Caco-2 (cell line): ENCODE results near the gene IRF1. TPM values are rescaled to one million over a fixed set of nuclear protein-coding genes. Genes with fewer than 3 reads are reported as not detected.

ENCODE experiments used
- BruUV-seq: library from RNA; stranded (reverse); fragments of 400-500 nt; replicated peaks from 2 replicates; lab custom pipeline; 2021; lab: Mats Ljungman, UMichigan
- CTCF ChIA-PET: fragments of 300-600 bp; sonication (Branson Sonifier 250); formaldehyde crosslinking; loops from one replicate; lab custom pipeline; 2022; ENCODE audit warnings: antibody characterized with exemption; lab: Charles Lee
- POLR2A ChIA-PET: fragments of 300-600 bp; sonication (Branson Sonifier 250); formaldehyde crosslinking; loops from one replicate; lab custom pipeline; 2022; ENCODE audit warnings: antibody characterized with exemption; lab: Charles Lee
- DNase-seq, 2 experiments: peaks; one replicate each; pipeline versions ENCODE4 v3.0.0 to v3.0.0-alpha.2; 2020 to 2022
- H3K27me3 ChIP-seq: replicated peaks from 2 replicates; pipeline ENCODE4 v1.6.0; 2011; ENCODE audit warnings: low read length; ENCODE audit not compliant: control insufficient read depth, insufficient read depth
- H3K36me3 ChIP-seq: 2 replicates; pipeline ENCODE4 v1.5.1; 2011; ENCODE audit warnings: low read length; ENCODE audit not compliant: control insufficient read depth, insufficient read depth
- H3K4me1 ChIP-seq: fragments of 250-450 bp; sonication (Bioruptor Pico); 2 replicates; pipeline ENCODE4 v1.5.1; 2020; ENCODE audit warnings: mild to moderate bottlenecking
- H3K4me3 ChIP-seq: 2 replicates; pipeline ENCODE4 v1.5.1; 2011; ENCODE audit warnings: low read depth, mild to moderate bottlenecking, control low read depth, low read length
- H3K9me3 ChIP-seq: fragments of 250-450 bp; sonication (Bioruptor Pico); 2 replicates; pipeline ENCODE4 v1.5.1; 2020; ENCODE audit warnings: mild to moderate bottlenecking, moderate library complexity
- H3K27ac Mint-ChIP-seq: one replicate; pipeline ENCODE4 v1.8.0; 2022; ENCODE audit warnings: mixed read lengths; ENCODE audit not compliant: unreplicated experiment
- H3K27me3 Mint-ChIP-seq: one replicate; pipeline ENCODE4 v1.8.0; 2022; ENCODE audit warnings: mixed read lengths; ENCODE audit not compliant: insufficient read depth, unreplicated experiment
- H3K36me3 Mint-ChIP-seq: one replicate; pipeline ENCODE4 v1.8.0; 2022; ENCODE audit warnings: mild to moderate bottlenecking, mixed read lengths; ENCODE audit not compliant: insufficient read depth, unreplicated experiment
- H3K4me1 Mint-ChIP-seq: one replicate; pipeline ENCODE4 v1.8.0; 2022; ENCODE audit warnings: low read depth, mixed read lengths; ENCODE audit not compliant: unreplicated experiment
- H3K4me3 Mint-ChIP-seq: one replicate; pipeline ENCODE4 v1.8.0; 2022; ENCODE audit warnings: mild to moderate bottlenecking, moderate library complexity, mixed read lengths; ENCODE audit not compliant: unreplicated experiment
- H3K9me3 Mint-ChIP-seq: one replicate; pipeline ENCODE4 v1.8.0; 2022; ENCODE audit warnings: mixed read lengths; ENCODE audit not compliant: unreplicated experiment
- intact Hi-C: fragments of 100-400 bp; cut with micrococcal nuclease; formaldehyde crosslinking; loops from one replicate; pipeline ENCODE4 v1.10.0; 2022; ENCODE audit not compliant: unreplicated experiment
- total RNA-seq: library from RNA; stranded (reverse); gene quantifications from 2 replicates; pipeline ENCODE4 v1.2.3, GENCODE V29; 2022
- TF ChIP-seq, protein P1 (sequence below), 2 experiments: fragments of 200-600 bp in 1 of 2; IDR thresholded peaks; 1 replicate in 1 of 2; 2 replicates in 1 of 2; pipeline versions ENCODE4 v1.5.1 to v1.8.0; 2011 to 2022; ENCODE audit warnings: antibody characterized with exemption in 1 of 2, control low read depth in 1 of 2, inconsistent platforms in 1 of 2, low read depth in 1 of 2, low read length in 1 of 2, mild to moderate bottlenecking in 1 of 2, moderate library complexity in 1 of 2; ENCODE audit not compliant: insufficient read depth in 1 of 2, severe bottlenecking in 1 of 2, unreplicated experiment in 1 of 2

Gene IRF1
- total RNA-seq, 1 experiment from 2014 or later, result 16.8 TPM

DNA sequence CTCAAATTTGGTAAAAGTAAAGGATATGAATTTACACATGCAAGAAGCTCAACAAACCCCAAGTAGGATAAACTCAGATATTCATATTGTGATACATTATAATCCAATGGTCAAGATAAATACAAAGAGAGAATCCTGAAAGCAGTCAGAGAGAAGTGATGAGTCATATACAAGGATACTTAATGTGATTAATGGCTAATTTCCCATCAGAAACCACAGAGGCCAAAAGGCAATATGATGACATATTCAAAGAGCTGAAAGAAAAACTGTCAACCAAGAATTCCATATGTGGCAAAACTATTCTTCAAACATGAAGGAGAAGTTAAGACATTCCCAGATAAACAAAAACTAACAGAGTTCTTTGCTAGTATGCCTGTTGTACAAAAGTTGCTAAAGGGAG is 19.5 kb upstream of the IRF1 start:
- Mint-ChIP-seq H3K36me3 (peaks cover 7% of the 10 kb centered on the region), H3K4me1 (peaks cover 14% of the 10 kb centered on the region), H3K27me3 (no peaks in the 10 kb centered on the region), H3K9me3 (no peaks in the 10 kb centered on the region), H3K27ac (no peak overlapping the region), H3K4me3 (no peak overlapping the region)
- ChIA-PET CTCF (interaction anchor here (1.5 kb wide), 1 partner anchor 17 kb away, joined by 3 read pairs; no protein-coding TSS in a partner anchor), POLR2A (no interaction called here)
- Histone ChIP-seq H3K9me3 (no peaks in the 10 kb centered on the region), H3K27me3 (no peaks in the 10 kb centered on the region), H3K4me3 (no peak overlapping the region), H3K36me3 (no peaks in the 10 kb centered on the region), H3K4me1 (peaks cover 8% of the 10 kb centered on the region)
- intact Hi-C loops, result no loop called here
- DNase-seq, result no peak
- TF ChIP-seq, protein P1, sequence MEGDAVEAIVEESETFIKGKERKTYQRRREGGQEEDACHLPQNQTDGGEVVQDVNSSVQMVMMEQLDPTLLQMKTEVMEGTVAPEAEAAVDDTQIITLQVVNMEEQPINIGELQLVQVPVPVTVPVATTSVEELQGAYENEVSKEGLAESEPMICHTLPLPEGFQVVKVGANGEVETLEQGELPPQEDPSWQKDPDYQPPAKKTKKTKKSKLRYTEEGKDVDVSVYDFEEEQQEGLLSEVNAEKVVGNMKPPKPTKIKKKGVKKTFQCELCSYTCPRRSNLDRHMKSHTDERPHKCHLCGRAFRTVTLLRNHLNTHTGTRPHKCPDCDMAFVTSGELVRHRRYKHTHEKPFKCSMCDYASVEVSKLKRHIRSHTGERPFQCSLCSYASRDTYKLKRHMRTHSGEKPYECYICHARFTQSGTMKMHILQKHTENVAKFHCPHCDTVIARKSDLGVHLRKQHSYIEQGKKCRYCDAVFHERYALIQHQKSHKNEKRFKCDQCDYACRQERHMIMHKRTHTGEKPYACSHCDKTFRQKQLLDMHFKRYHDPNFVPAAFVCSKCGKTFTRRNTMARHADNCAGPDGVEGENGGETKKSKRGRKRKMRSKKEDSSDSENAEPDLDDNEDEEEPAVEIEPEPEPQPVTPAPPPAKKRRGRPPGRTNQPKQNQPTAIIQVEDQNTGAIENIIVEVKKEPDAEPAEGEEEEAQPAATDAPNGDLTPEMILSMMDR (IDR thresholded peaks at IDR 0.05; ENCODE audit: insufficient read depth in 1 of 2, low read depth in 1 of 2, low read length in 1 of 2, severe bottlenecking in 1 of 2, unreplicated experiment in 1 of 2), result no peak
- BruUV-seq, result no TSS peak

DNA sequence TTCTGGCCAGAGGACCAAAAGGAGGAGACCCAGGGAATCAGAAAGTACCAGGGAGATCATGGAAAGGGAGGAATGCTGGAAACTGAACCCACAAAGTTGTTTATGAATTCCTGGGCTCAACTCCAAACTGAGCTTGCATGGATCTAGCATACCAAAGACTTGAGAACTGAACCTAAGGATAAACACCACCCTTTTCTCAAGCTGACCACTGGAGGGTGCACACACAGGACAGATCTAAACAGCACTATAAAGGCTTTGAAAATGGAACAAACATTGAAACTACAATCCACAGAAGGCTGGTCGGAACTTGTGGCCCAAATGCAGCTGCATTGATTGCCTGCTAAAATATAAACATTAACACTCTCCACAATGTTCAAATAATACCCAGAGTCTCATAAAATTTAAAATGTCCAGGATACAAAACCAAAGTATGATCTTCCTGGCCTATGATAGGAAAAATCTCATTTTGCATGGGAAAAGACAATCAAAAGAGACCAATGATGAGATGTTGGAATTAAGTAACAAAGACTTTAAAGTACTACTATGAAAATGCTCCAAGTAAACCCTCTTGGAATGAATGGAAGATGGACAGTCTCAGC is 15.6 kb upstream of the IRF1 start:
- Mint-ChIP-seq H3K27ac (no peak overlapping the region), H3K4me1 (peaks cover 11% of the 10 kb centered on the region), H3K9me3 (no peaks in the 10 kb centered on the region), H3K36me3 (no peaks in the 10 kb centered on the region), H3K27me3 (no peaks in the 10 kb centered on the region), H3K4me3 (no peak overlapping the region)
- Histone ChIP-seq H3K4me1 (peaks cover 23% of the 10 kb centered on the region), H3K9me3 (no peaks in the 10 kb centered on the region), H3K27me3 (no peaks in the 10 kb centered on the region), H3K4me3 (no peak overlapping the region), H3K36me3 (no peaks in the 10 kb centered on the region)
- CTCF ChIA-PET, result interaction anchor here (0.7 to 2.5 kb wide), 6 partner anchors 10 to 120 kb away, joined by 3 to 9 read pairs (median 4); partner anchors contain the start of gene IRF1
- TF ChIP-seq, protein P1 (IDR thresholded peaks at IDR 0.05; ENCODE audit: insufficient read depth in 1 of 2, low read depth in 1 of 2, low read length in 1 of 2, severe bottlenecking in 1 of 2, unreplicated experiment in 1 of 2), result peak; percentile 59 to 68
- no TSS peak for BruUV-seq
- intact Hi-C loops, result no loop called here
- POLR2A ChIA-PET, result interaction anchor here (0.6 to 1.0 kb wide), 2 partner anchors 10 to 11 kb away, joined by 4 to 7 read pairs; no protein-coding TSS in a partner anchor
- DNase-seq, result peak in 1 of 2 experiments; percentile 46

DNA sequence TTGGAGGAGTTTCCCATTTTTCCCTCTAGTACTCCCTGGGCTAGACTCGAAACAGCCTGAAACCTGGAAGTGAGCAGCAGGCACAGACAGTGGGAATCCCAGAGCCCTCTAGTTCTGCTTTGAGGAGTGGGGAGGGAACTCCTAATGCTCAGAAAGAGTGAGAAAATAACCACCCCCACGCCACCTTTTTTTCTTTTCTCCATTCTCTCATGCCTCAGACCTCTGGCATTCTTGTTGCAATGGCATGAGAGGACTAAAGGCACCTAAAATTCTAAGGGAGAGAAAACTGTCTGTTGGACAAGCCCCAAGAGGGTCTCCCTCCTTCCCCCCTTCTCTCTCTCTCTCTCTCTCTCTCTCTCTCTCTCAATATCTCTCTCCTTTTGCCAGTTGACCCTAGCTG is 15.1 kb upstream of the IRF1 start:
- TF ChIP-seq, protein P1 (IDR thresholded peaks at IDR 0.05; ENCODE audit: insufficient read depth in 1 of 2, low read depth in 1 of 2, low read length in 1 of 2, severe bottlenecking in 1 of 2, unreplicated experiment in 1 of 2), result no peak
- H3K4me3 ChIP-seq, result no peak overlapping the region
- no peaks in the 10 kb centered on the region for H3K9me3 ChIP-seq
- intact Hi-C loops, result no loop called here
- H3K27me3 ChIP-seq, result no peaks in the 10 kb centered on the region
- no peaks in the 10 kb centered on the region for H3K36me3 ChIP-seq
- H3K4me3 Mint-ChIP-seq, result no peak overlapping the region
- peaks cover 17% of the 10 kb centered on the region for H3K4me1 Mint-ChIP-seq
- no peak for DNase-seq
- ChIA-PET CTCF (interaction anchor here (0.7 to 2.5 kb wide), 6 partner anchors 10 to 120 kb away, joined by 3 to 9 read pairs (median 4); partner anchors contain the start of gene IRF1), POLR2A (interaction anchor here (1.0 kb wide), 1 partner anchor 10 kb away, joined by 4 read pairs; no protein-coding TSS in a partner anchor)
- H3K4me1 ChIP-seq, result peaks cover 29% of the 10 kb centered on the region
- no peaks in the 10 kb centered on the region for H3K27me3 Mint-ChIP-seq
- H3K27ac Mint-ChIP-seq, result no peak overlapping the region
- BruUV-seq, result no TSS peak
- H3K36me3 Mint-ChIP-seq, result no peaks in the 10 kb centered on the region
- H3K9me3 Mint-ChIP-seq, result no peaks in the 10 kb centered on the region
